HG02610 (cell line): ENCODE results near the gene ZNF12.
"Not testable (repeated sequence)": the region's sequence is repeated elsewhere in the genome, so short reads cannot be mapped to it uniquely, and the experiment has no call there.

Experiments used
- ATAC-seq: cut with Tn5 transposase; IDR thresholded peaks from one replicate; pipeline ENCODE4 v1.9.1; 2021; ENCODE audit warnings: mild to moderate bottlenecking, moderate library complexity; ENCODE audit not compliant: unreplicated experiment

ZNF12 gene

DNA sequence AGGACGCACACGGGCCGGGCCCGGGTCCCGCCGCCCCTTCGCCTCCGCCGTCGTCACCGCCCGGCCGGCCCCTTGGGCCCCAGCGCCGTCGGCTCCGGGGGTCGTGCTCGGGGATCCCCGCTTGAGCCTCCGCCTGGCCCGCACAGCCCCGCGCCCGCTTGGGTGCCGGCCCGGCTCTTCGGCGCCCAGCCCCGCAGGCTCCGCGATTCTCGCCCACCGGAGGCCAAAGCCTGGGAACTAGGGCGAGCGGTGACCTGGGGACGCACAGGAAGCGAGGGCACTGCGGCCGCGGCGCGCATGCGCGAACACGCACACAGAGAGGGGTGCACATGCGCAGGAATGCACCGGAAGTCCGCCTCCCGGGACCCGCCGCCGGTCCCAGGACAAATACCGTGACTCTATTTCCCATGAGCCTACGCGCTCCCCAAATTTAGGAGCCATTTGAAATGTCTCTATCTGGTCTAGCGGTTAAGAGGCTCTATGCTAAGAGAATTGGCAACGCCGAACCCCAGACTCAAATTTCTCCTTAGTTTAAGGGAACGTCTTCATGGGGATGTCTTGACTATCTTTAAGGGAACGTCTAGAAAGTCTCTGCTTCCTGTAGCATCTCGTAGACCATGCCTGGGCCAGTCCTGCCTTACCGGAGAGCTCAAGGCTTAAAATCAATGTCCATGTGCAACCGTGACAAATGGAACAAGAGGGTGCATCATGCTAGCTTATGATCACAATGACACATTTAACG is at the start of gene ZNF12:
Gene ZNF12, minus strand, starts transcription at position 282 of the 742 bp plus-strand sequence. CDS start 1,774 bp downstream, outside the sequence.
- peak; percentile 90 for ATAC-seq

- not testable (repeated sequence) for ATAC-seq
Measured at GRCh38 chr7:6753964-6754363, 47.2 kb upstream of the ZNF12 start, which contains the start of gene RSPH10B2. Gene RSPH10B2 (plus strand): TSS chr7:6754103. CDS start chr7:6757678, 3,575 bp downstream.

GRCh38 chr7:6750173-6750572 is 43.4 kb upstream of the ZNF12 start:
- not testable (repeated sequence) for ATAC-seq

DNA sequence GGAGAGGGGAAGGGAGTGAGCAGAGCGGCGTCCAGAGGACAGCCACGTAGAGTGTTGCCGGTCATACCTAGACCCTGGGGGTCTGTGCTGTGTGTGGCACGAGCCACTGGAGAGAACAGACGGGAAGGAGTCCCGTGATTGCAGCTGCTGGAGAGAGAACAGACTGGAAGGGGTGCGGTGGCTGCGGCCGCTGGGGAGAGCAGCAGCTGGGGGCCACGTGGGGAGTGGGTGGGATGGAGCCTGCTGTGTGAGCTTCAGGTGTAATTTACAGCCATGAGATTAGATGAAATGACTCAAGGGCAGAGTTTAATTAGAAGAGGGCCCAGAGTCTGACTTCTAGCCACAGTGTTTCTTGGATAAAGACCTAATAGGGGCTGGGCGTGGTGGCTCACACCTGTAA is 42.6 kb upstream of the ZNF12 start:
- not testable (repeated sequence) for ATAC-seq

- ATAC-seq: not testable (repeated sequence)
Measured at GRCh38 chr7:6744410-6745100, 37.8 kb upstream of the ZNF12 start.

DNA sequence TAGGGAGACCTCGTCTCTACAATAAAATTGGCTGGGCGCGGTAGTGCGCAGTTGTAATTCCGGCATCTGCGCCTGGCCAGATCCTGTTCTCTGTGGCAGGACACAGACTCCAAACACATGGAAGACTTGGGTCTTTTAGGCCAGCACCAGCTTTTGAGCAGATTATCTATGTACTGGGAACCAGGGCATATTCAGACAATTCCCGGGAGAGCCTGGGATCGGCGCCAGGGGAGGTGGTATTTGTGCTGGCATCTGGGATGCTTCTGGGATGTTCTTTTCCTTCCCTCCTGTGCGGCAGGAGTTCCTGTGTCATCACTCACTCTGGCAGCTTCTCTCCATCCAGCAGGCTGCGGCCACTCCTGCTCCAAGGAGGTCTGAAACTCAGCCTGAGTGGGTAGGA is 31.7 kb upstream of the ZNF12 start:
- ATAC-seq: not testable (repeated sequence)

- ATAC-seq: no peak
Measured at GRCh38 chr7:6730343-6730633, 23.5 kb upstream of the ZNF12 start.

- peak; percentile 84 for ATAC-seq
Measured at GRCh38 chr7:6729492-6730342, 23.0 kb upstream of the ZNF12 start.

DNA sequence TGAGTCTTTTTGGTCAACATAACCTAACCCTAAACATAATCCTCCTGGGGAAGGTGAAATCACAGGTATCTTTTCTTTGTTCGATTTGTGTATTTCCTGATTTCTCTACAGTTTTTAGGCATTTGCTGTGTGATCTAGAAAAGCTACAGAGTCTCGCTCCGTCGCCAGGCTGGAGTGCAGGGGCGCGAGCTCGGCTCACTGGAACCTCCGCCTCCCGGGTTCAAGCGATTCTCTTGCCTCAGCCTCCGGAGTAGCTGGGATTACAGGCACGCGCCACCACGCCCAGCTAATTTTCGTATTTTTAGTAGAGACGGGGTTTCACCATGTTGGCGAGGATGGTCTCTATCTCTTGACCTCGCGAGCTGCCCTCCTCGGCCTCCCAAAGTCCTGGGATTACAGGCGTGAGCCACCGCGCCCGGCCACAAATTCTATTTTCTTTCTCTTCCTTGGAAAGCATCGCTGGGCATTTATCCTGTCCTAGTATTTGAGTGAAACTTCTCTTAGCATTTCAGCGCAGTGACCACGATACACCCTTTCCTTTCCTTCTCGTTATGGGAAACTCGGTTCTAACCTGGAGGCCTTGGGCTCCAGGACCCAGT is 22.2 kb upstream of the ZNF12 start:
- ATAC-seq: not testable (repeated sequence)

GRCh38 chr7:6727663-6728062 is 20.9 kb upstream of the ZNF12 start:
- ATAC-seq: no peak

- not testable (repeated sequence) for ATAC-seq
Measured at GRCh38 chr7:6726341-6726740, 19.6 kb upstream of the ZNF12 start.

DNA sequence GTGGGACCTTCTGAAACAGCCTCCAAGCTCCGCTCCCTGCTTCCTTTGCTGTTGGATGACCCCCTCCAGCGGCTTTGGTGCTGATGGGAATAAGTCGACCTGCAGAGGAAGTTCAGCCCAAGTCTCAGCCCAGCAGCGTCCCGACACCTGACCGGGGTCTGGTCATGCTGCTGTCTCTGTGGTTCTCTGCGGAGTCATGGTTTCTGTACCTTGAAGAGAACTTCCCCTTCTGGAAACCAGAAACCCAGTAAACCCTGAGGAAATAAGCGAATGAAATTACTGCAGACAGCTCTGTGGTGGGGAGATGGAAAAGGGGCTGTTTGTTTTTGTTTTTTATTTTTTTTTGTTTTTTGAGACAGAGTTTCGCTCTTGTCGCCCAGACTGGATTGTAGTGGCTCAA is 18.3 kb upstream of the ZNF12 start:
- ATAC-seq: peak; percentile 73

DNA sequence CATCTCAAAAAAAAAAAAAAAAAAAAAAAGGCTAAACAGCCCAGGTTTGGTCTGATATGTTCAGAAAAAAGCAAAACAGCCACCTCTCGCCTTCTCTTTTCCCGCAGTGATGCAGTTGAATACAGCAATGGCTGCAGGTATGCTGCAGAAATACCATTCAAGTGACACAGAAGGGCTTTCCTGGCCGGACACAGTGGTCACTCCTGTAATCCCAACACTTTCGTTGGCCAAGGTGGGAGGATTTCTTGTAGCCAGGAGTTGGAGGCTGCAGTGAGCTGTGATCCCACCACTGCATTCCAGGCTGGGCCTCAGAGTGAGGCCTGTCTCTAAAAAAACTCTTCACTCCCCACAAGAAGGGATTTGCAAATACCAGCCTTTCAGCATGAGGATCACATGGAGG is 17.6 kb upstream of the ZNF12 start:
- ATAC-seq: not testable (repeated sequence)

- no peak for ATAC-seq
Measured at GRCh38 chr7:6718124-6718523, 11.4 kb upstream of the ZNF12 start.

DNA sequence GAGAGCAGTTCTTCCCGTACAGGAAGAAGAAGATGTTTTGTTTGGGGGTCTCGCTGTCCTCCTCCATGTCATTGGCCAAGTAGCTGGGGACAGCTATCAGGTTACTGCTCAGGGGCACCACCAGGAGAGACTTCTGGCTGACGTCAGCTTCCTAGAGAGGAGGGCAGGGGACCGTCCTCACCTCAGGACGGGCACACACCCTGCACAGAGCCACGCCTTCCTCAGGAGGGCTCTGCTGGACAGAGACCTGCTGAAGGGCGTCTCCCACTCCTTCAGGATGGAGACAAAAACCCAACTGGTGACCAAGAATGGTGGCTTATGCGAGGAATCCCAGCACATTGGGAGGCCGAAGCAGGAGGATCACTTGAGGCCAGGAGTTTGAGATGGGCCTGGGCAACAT is 9.2 kb upstream of the ZNF12 start:
- not testable (repeated sequence) for ATAC-seq

- ATAC-seq: no peak
Measured at GRCh38 chr7:6714360-6714759, 7.6 kb upstream of the ZNF12 start.

DNA sequence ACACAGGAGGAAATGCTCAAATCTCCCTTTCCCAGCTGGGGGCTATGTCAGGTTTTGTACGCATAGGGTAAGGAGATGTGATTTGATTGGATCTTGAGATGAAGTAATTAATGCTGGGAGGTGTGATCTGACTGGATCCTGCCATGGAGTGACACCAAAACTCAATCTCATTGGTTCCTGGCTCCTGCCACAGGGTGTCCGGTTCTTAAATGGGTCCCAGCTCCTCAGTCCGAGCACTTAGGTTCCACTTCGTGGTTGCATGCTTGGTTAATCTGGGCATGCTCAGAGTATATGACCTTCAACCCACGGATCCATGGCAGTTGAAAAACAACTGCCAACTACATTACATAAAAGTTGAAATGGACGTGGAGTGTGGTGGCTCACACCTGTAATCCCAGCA is 3.1 kb upstream of the ZNF12 start:
- no peak for ATAC-seq

- no peak for ATAC-seq
Measured at GRCh38 chr7:6708304-6708703, 1.6 kb upstream of the ZNF12 start.

GRCh38 chr7:6705959-6706665 is 635 bp downstream of the ZNF12 start:
- ATAC-seq: peak; percentile 21

- ATAC-seq: no peak
Measured at GRCh38 chr7:6701860-6702259, 4.9 kb downstream of the ZNF12 start.
